ENCODE measurements around the gene COL5A1.

Gene COL5A1

GRCh38 chr9:134658378-134658955 lies 16.9 kb downstream of the COL5A1 start:
- H3K4me3 ChIP-seq (ENCODE audit: low read length), result no peak overlapping the region
- TF ChIP-seq CTCF (IDR thresholded peaks at IDR 0.05; ENCODE audit: insufficient read depth, low read depth, low read length, missing control alignments), result no peak
- DNase-seq (ENCODE audit: low read depth), result no peak

- no peak for TF ChIP-seq CTCF (IDR thresholded peaks at IDR 0.05; ENCODE audit: insufficient read depth, low read depth, low read length, missing control alignments)
- no peak for DNase-seq (ENCODE audit: low read depth)
- no peak overlapping the region for H3K4me3 ChIP-seq (ENCODE audit: low read length)
Measured at GRCh38 chr9:134659688-134660131, 18.1 kb downstream of the COL5A1 start.

GRCh38 chr9:134660407-134660806 lies 18.8 kb downstream of the COL5A1 start:
- DNase-seq (ENCODE audit: low read depth), result no peak
- TF ChIP-seq CTCF (IDR thresholded peaks at IDR 0.05; ENCODE audit: insufficient read depth, low read depth, low read length, missing control alignments), result peak; percentile 30

GRCh38 chr9:134661299-134661698 lies 19.7 kb downstream of the COL5A1 start:
- DNase-seq (ENCODE audit: low read depth), result no peak
- H3K4me3 ChIP-seq (ENCODE audit: low read length), result no peak overlapping the region
- TF ChIP-seq CTCF (IDR thresholded peaks at IDR 0.05; ENCODE audit: insufficient read depth, low read depth, low read length, missing control alignments), result no peak

More at GRCh38 chr9:134660407-134660806, 18.8 kb downstream of the COL5A1 start:
- H3K4me3 ChIP-seq (ENCODE audit: low read length), result no peak overlapping the region

- TF ChIP-seq CTCF (IDR thresholded peaks at IDR 0.05; ENCODE audit: insufficient read depth, low read depth, low read length, missing control alignments), result no peak
- DNase-seq (ENCODE audit: low read depth), result no peak
- H3K4me3 ChIP-seq (ENCODE audit: low read length), result no peak overlapping the region
Measured at GRCh38 chr9:134661791-134662142, 20.2 kb downstream of the COL5A1 start.

GRCh38 chr9:134662143-134662876 lies 20.7 kb downstream of the COL5A1 start:
- H3K4me3 ChIP-seq (ENCODE audit: low read length), result no peak overlapping the region
- no peak for DNase-seq (ENCODE audit: low read depth)
- no peak for TF ChIP-seq CTCF (IDR thresholded peaks at IDR 0.05; ENCODE audit: insufficient read depth, low read depth, low read length, missing control alignments)

- no peak overlapping the region for H3K4me3 ChIP-seq (ENCODE audit: low read length)
- DNase-seq (ENCODE audit: low read depth), result no peak
- no peak for TF ChIP-seq CTCF (IDR thresholded peaks at IDR 0.05; ENCODE audit: insufficient read depth, low read depth, low read length, missing control alignments)
Measured at GRCh38 chr9:134663084-134663483, 21.5 kb downstream of the COL5A1 start.
